ENCODE data around the gene RSPH10B2. TPM values are rescaled to one million over a fixed set of nuclear protein-coding genes. Genes with fewer than 3 reads are reported as not detected.
"Not testable (repeated sequence)": the region's sequence is repeated elsewhere in the genome, so short reads cannot be mapped to it uniquely, and the experiment has no call there.

RSPH10B2 gene
- total RNA-seq, 2 experiments from 2014 or later: 0.76 to 1.3 TPM

DNA sequence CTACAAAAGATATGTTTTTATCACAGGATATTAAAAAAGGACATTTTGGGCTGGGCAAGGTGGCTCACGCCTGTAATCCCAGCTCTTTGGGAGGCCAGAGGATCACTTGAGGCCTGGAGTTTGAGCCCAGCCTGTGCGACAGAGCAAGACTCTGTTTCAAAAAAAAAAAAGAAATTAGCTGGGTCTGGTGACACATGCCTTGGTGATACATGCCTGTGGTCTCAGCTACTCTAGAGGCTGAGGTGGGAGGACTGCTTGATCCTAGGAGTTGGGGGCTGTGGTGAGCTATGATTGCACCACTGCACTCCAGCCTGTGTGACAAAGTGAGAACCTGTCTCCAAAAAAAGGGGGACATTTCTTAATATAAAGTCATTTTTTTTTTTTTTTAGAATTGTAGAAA is 46.4 kb downstream of the RSPH10B2 start:
- BruUV-seq (replicated peaks); intact Hi-C loops (cut with micrococcal nuclease; ENCODE audit: unreplicated experiment); H2AFZ ChIP-seq (ENCODE audit: low read length); H3K27ac ChIP-seq (ENCODE audit: low read depth, low read length, poor library complexity, severe bottlenecking); H3K9me2 ChIP-seq (ENCODE audit: insufficient read depth, low read length); POLR2A ChIA-PET; CTCF ChIA-PET (ENCODE audit: unreplicated experiment); H3K4me1 ChIP-seq (ENCODE audit: insufficient read depth, low read length, poor library complexity, severe bottlenecking); DNase-seq (ENCODE audit: low spot score); H3K4me3 ChIP-seq (ENCODE audit: low read depth, low read length, poor library complexity, severe bottlenecking); H3K4me2 ChIP-seq (ENCODE audit: low read length); H4K20me1 ChIP-seq (ENCODE audit: insufficient read depth, low read length); H3K9me3 ChIP-seq (ENCODE audit: low read length); H3K36me3 ChIP-seq (ENCODE audit: insufficient read depth, low read length); H3K79me2 ChIP-seq (ENCODE audit: insufficient read depth, low read depth, low read length): not testable (repeated sequence)

- H2AFZ ChIP-seq (ENCODE audit: low read length); DNase-seq (ENCODE audit: low spot score); H3K9me3 ChIP-seq (ENCODE audit: low read length); H4K20me1 ChIP-seq (ENCODE audit: insufficient read depth, low read length); H3K79me2 ChIP-seq (ENCODE audit: insufficient read depth, low read depth, low read length); intact Hi-C loops (cut with micrococcal nuclease; ENCODE audit: unreplicated experiment); POLR2A ChIA-PET; H3K9me2 ChIP-seq (ENCODE audit: insufficient read depth, low read length); H3K36me3 ChIP-seq (ENCODE audit: insufficient read depth, low read length); H3K4me1 ChIP-seq (ENCODE audit: insufficient read depth, low read length, poor library complexity, severe bottlenecking); H3K4me3 ChIP-seq (ENCODE audit: low read depth, low read length, poor library complexity, severe bottlenecking); CTCF ChIA-PET (ENCODE audit: unreplicated experiment); BruUV-seq (replicated peaks); H3K27ac ChIP-seq (ENCODE audit: low read depth, low read length, poor library complexity, severe bottlenecking); H3K4me2 ChIP-seq (ENCODE audit: low read length): not testable (repeated sequence)
Observed at GRCh38 chr7:6807393-6807918, 53.6 kb downstream of the RSPH10B2 start.

DNA sequence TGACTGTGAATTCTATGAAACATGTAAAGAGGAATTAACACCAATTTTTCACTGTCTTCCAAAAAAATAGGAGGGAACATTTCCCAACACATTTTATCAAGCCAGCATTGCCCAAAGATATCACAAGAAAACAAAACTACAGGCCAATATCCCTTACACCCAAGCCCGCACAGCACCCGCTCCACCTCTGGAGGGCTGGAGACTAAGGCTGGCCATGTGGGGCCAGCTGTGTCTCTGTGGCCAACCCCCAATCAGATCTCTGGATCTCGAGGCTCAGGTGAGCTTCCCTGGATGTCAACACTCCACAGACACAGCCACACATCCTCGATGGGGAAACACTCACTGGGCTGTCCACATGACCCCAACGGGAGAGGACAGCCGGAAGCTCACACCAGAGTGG is 54.1 kb downstream of the RSPH10B2 start:
- DNase-seq (ENCODE audit: low spot score); H3K36me3 ChIP-seq (ENCODE audit: insufficient read depth, low read length); H3K4me1 ChIP-seq (ENCODE audit: insufficient read depth, low read length, poor library complexity, severe bottlenecking); H3K79me2 ChIP-seq (ENCODE audit: insufficient read depth, low read depth, low read length); BruUV-seq (replicated peaks); H4K20me1 ChIP-seq (ENCODE audit: insufficient read depth, low read length); H3K27ac ChIP-seq (ENCODE audit: low read depth, low read length, poor library complexity, severe bottlenecking); H3K4me2 ChIP-seq (ENCODE audit: low read length); H3K4me3 ChIP-seq (ENCODE audit: low read depth, low read length, poor library complexity, severe bottlenecking); POLR2A ChIA-PET; H3K9me3 ChIP-seq (ENCODE audit: low read length); intact Hi-C loops (cut with micrococcal nuclease; ENCODE audit: unreplicated experiment); H2AFZ ChIP-seq (ENCODE audit: low read length); CTCF ChIA-PET (ENCODE audit: unreplicated experiment); H3K9me2 ChIP-seq (ENCODE audit: insufficient read depth, low read length): not testable (repeated sequence)

GRCh38 chr7:6813011-6813410 is 59.1 kb downstream of the RSPH10B2 start:
- H3K4me1 ChIP-seq (ENCODE audit: insufficient read depth, low read length, poor library complexity, severe bottlenecking); BruUV-seq (replicated peaks); H3K79me2 ChIP-seq (ENCODE audit: insufficient read depth, low read depth, low read length); H3K9me2 ChIP-seq (ENCODE audit: insufficient read depth, low read length); intact Hi-C loops (cut with micrococcal nuclease; ENCODE audit: unreplicated experiment); H3K27ac ChIP-seq (ENCODE audit: low read depth, low read length, poor library complexity, severe bottlenecking); H3K9me3 ChIP-seq (ENCODE audit: low read length); H3K36me3 ChIP-seq (ENCODE audit: insufficient read depth, low read length); DNase-seq (ENCODE audit: low spot score); CTCF ChIA-PET (ENCODE audit: unreplicated experiment); POLR2A ChIA-PET; H2AFZ ChIP-seq (ENCODE audit: low read length); H3K4me2 ChIP-seq (ENCODE audit: low read length); H3K4me3 ChIP-seq (ENCODE audit: low read depth, low read length, poor library complexity, severe bottlenecking); H4K20me1 ChIP-seq (ENCODE audit: insufficient read depth, low read length): not testable (repeated sequence)

GRCh38 chr7:6815470-6815869 is 61.6 kb downstream of the RSPH10B2 start:
- H3K4me2 ChIP-seq (ENCODE audit: low read length); H3K4me1 ChIP-seq (ENCODE audit: insufficient read depth, low read length, poor library complexity, severe bottlenecking); H3K9me2 ChIP-seq (ENCODE audit: insufficient read depth, low read length); H3K9me3 ChIP-seq (ENCODE audit: low read length); H4K20me1 ChIP-seq (ENCODE audit: insufficient read depth, low read length); intact Hi-C loops (cut with micrococcal nuclease; ENCODE audit: unreplicated experiment); CTCF ChIA-PET (ENCODE audit: unreplicated experiment); POLR2A ChIA-PET; H2AFZ ChIP-seq (ENCODE audit: low read length); H3K4me3 ChIP-seq (ENCODE audit: low read depth, low read length, poor library complexity, severe bottlenecking); H3K79me2 ChIP-seq (ENCODE audit: insufficient read depth, low read depth, low read length); BruUV-seq (replicated peaks); H3K27ac ChIP-seq (ENCODE audit: low read depth, low read length, poor library complexity, severe bottlenecking); H3K36me3 ChIP-seq (ENCODE audit: insufficient read depth, low read length); DNase-seq (ENCODE audit: low spot score): not testable (repeated sequence)

DNA sequence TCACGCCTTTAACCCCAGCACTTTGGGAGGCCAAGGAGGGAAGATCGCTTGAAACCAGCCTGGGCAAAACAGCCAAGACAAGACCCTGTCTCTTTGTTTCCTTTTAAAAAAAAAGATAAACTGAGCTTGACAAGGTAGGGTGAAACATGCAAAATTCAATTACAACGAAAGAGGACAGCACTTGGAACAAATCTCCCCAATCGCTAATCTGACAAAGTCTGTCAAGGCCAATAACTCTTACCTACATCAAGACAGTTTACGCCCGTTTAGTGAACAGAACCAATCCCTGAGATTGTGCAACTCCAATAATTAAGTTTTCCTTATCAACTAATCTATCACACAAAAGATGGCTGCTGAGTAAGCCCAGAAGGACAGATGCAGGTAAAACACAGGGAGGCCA is 67.7 kb downstream of the RSPH10B2 start:
- H3K9me3 ChIP-seq (ENCODE audit: low read length); H3K79me2 ChIP-seq (ENCODE audit: insufficient read depth, low read depth, low read length); H2AFZ ChIP-seq (ENCODE audit: low read length); H3K4me2 ChIP-seq (ENCODE audit: low read length); DNase-seq (ENCODE audit: low spot score); CTCF ChIA-PET (ENCODE audit: unreplicated experiment); H4K20me1 ChIP-seq (ENCODE audit: insufficient read depth, low read length); H3K9me2 ChIP-seq (ENCODE audit: insufficient read depth, low read length); H3K27ac ChIP-seq (ENCODE audit: low read depth, low read length, poor library complexity, severe bottlenecking); intact Hi-C loops (cut with micrococcal nuclease; ENCODE audit: unreplicated experiment); BruUV-seq (replicated peaks); H3K4me1 ChIP-seq (ENCODE audit: insufficient read depth, low read length, poor library complexity, severe bottlenecking); H3K4me3 ChIP-seq (ENCODE audit: low read depth, low read length, poor library complexity, severe bottlenecking): not testable (repeated sequence)
- POLR2A ChIA-PET: interaction anchor here (0.6 kb wide), 1 partner anchor 995 kb away, joined by 3 read pairs; no protein-coding TSS in a partner anchor
- H3K36me3 ChIP-seq (ENCODE audit: insufficient read depth, low read length): peaks cover 10% of the 10 kb centered on the region
